Measurements from ENCODE around the gene G0S2. TPM values are rescaled to one million over a fixed set of nuclear protein-coding genes. Genes with fewer than 3 reads are reported as not detected.
A peak's percentile ranks its signal among the peaks of the same experiment; 100 is the strongest.

G0S2 gene
- total RNA-seq, 1 experiment from 2014 or later, result 45.7 TPM

- H3K4me3 ChIP-seq (ENCODE audit: low read depth, low read length), result no peak overlapping the region
- no peak overlapping the region for H3K27ac Mint-ChIP-seq (ENCODE audit: unreplicated experiment)
- intact Hi-C loops (cut with micrococcal nuclease; ENCODE audit: unreplicated experiment), result no loop called here
- ChIA-PET CTCF (no interaction called here), POLR2A (no interaction called here)
- H3K9me3 Mint-ChIP-seq (ENCODE audit: unreplicated experiment), result no peaks in the 10 kb centered on the region
- H3K36me3 Mint-ChIP-seq (ENCODE audit: insufficient read depth, unreplicated experiment), result no peaks in the 10 kb centered on the region
- no peaks in the 10 kb centered on the region for H3K27me3 ChIP-seq (replicated peaks; ENCODE audit: control insufficient read depth, insufficient read depth, low read length)
- H3K4me1 Mint-ChIP-seq (ENCODE audit: low read depth, unreplicated experiment), result peaks cover 12% of the 10 kb centered on the region
- no peak for DNase-seq
- TF ChIP-seq CTCF (IDR thresholded peaks at IDR 0.05; ENCODE audit: insufficient read depth in 1 of 2, low read depth in 1 of 2, low read length in 1 of 2, severe bottlenecking in 1 of 2, unreplicated experiment in 1 of 2), result no peak
- no peaks in the 10 kb centered on the region for H3K9me3 ChIP-seq
- no peak overlapping the region for H3K4me3 Mint-ChIP-seq (ENCODE audit: unreplicated experiment)
- no peaks in the 10 kb centered on the region for H3K36me3 ChIP-seq (ENCODE audit: control insufficient read depth, insufficient read depth, low read length)
- no peaks in the 10 kb centered on the region for H3K27me3 Mint-ChIP-seq (ENCODE audit: insufficient read depth, unreplicated experiment)
- peaks cover 16% of the 10 kb centered on the region for H3K4me1 ChIP-seq
- no TSS peak for BruUV-seq (replicated peaks)
These were observed 10.6 kb downstream of the G0S2 start for GRCh38 chr1:209685821-209686220.

GRCh38 chr1:209686322-209686721 is 11.1 kb downstream of the G0S2 start:
- no peaks in the 10 kb centered on the region for H3K36me3 ChIP-seq (ENCODE audit: control insufficient read depth, insufficient read depth, low read length)
- Mint-ChIP-seq H3K27ac (ENCODE audit: unreplicated experiment) (no peak overlapping the region), H3K9me3 (ENCODE audit: unreplicated experiment) (no peaks in the 10 kb centered on the region), H3K36me3 (ENCODE audit: insufficient read depth, unreplicated experiment) (no peaks in the 10 kb centered on the region), H3K27me3 (ENCODE audit: insufficient read depth, unreplicated experiment) (no peaks in the 10 kb centered on the region), H3K4me3 (ENCODE audit: unreplicated experiment) (no peak overlapping the region), H3K4me1 (ENCODE audit: low read depth, unreplicated experiment) (peaks cover 12% of the 10 kb centered on the region)
- no peak overlapping the region for H3K4me3 ChIP-seq (ENCODE audit: low read depth, low read length)
- no peak for DNase-seq
- BruUV-seq (replicated peaks), result no TSS peak
- H3K4me1 ChIP-seq, result peaks cover 16% of the 10 kb centered on the region
- H3K27me3 ChIP-seq (replicated peaks; ENCODE audit: control insufficient read depth, insufficient read depth, low read length), result no peaks in the 10 kb centered on the region
- H3K9me3 ChIP-seq, result no peaks in the 10 kb centered on the region
- no peak for TF ChIP-seq CTCF (IDR thresholded peaks at IDR 0.05; ENCODE audit: insufficient read depth in 1 of 2, low read depth in 1 of 2, low read length in 1 of 2, severe bottlenecking in 1 of 2, unreplicated experiment in 1 of 2)
- CTCF ChIA-PET, result no interaction called here
- intact Hi-C loops (cut with micrococcal nuclease; ENCODE audit: unreplicated experiment), result no loop called here
- POLR2A ChIA-PET, result no interaction called here

GRCh38 chr1:209688746-209689234 is 13.6 kb downstream of the G0S2 start:
- H3K4me1 Mint-ChIP-seq (ENCODE audit: low read depth, unreplicated experiment), result peaks cover 25% of the 10 kb centered on the region
- CTCF ChIA-PET, result interaction anchor here (0.8 to 1.9 kb wide), 4 partner anchors 8 to 119 kb away, joined by 3 to 6 read pairs (median 4); no protein-coding TSS in a partner anchor
- H3K36me3 ChIP-seq (ENCODE audit: control insufficient read depth, insufficient read depth, low read length), result no peaks in the 10 kb centered on the region
- no peak overlapping the region for H3K4me3 Mint-ChIP-seq (ENCODE audit: unreplicated experiment)
- intact Hi-C loops (cut with micrococcal nuclease; ENCODE audit: unreplicated experiment), result loop anchor here (2.0 kb wide), 1 partner anchor 14 kb away; the partner anchor contains the start of gene G0S2
- no peaks in the 10 kb centered on the region for H3K9me3 ChIP-seq
- no peaks in the 10 kb centered on the region for H3K9me3 Mint-ChIP-seq (ENCODE audit: unreplicated experiment)
- DNase-seq, result peak in 1 of 2 experiments; percentile 49
- no peak overlapping the region for H3K4me3 ChIP-seq (ENCODE audit: low read depth, low read length)
- no peaks in the 10 kb centered on the region for H3K27me3 ChIP-seq (replicated peaks; ENCODE audit: control insufficient read depth, insufficient read depth, low read length)
- H3K27me3 Mint-ChIP-seq (ENCODE audit: insufficient read depth, unreplicated experiment), result peaks cover 3% of the 10 kb centered on the region
- H3K4me1 ChIP-seq, result peaks cover 16% of the 10 kb centered on the region
- H3K36me3 Mint-ChIP-seq (ENCODE audit: insufficient read depth, unreplicated experiment), result no peaks in the 10 kb centered on the region
- no peak for TF ChIP-seq CTCF (IDR thresholded peaks at IDR 0.05; ENCODE audit: insufficient read depth in 1 of 2, low read depth in 1 of 2, low read length in 1 of 2, severe bottlenecking in 1 of 2, unreplicated experiment in 1 of 2)
- no TSS peak for BruUV-seq (replicated peaks)
- H3K27ac Mint-ChIP-seq (ENCODE audit: unreplicated experiment), result peak overlapping the region; percentile 23
- POLR2A ChIA-PET, result interaction anchor here (0.8 kb wide), 1 partner anchor 34 kb away, joined by 3 read pairs; no protein-coding TSS in a partner anchor

All from Caco-2 (cell line).